Measurements from ENCODE around the gene ATP1A1. TPM values are rescaled to one million over a fixed set of nuclear protein-coding genes. Genes with fewer than 3 reads are reported as not detected.

Gene ATP1A1
- total and polyA plus RNA-seq, 9 of the 15 experiments (the other 6 are each of a cell fraction or from before 2014, with no cell fraction given), result 99.3 to 513 (median 234) TPM

DNA sequence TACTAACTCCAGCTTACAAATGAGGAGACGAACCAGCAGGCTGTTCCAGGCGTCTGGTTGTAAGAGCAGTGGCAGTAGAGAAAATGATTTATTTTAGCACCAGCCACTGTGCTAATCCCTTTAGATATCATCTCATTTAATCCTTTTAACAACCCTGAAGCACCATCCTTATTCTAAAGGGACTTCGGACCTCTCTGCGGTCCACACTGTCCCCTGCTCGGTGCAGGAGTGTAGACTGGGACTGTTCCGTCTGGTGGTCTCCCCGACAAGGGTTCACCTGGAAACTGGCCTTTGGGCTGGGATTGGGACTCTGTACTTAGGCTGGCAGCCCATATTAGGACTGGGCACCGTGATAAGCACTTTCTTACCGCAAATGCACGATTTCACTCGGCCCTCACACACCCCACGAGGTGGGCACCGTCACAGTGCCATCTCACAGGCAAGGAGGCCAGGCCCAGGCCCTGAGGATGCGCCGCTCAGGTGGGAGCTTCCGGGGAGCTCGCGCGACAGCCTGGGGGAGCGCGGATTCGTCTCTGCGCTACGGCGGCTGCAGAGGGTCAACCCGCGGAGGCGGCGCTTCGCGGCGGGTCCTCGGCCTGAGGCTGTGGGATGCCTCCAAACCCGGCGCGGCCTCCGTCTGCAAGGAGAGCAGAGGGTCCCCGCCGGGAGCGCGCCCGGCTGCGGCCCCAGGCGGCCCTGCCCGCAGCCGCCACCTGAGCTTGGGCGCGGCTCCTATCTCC lies 45.2 kb downstream of the ATP1A1 start (continued):
- TF ChIP-seq COPS2 (conservative IDR thresholded peaks at IDR 0.05) (no peak), SNAPC5 (CRISPR knock-in tag; IDR thresholded peaks at IDR 0.05) (no peak), ZNF696 (CRISPR knock-in tag; conservative IDR thresholded peaks at IDR 0.05) (no peak), RNF219 (CRISPR knock-in tag; IDR thresholded peaks at IDR 0.05) (no peak), TRIM25 (IDR thresholded peaks at IDR 0.05; ENCODE audit: borderline replicate concordance) (no peak), GTF2A2 (tag; IDR thresholded peaks at IDR 0.05) (no peak), ZNF717 (CRISPR knock-in tag; IDR thresholded peaks at IDR 0.05) (no peak), ATF4 (CRISPR knock-in tag; IDR thresholded peaks at IDR 0.05) (no peak), ZKSCAN3 (CRISPR knock-in tag; IDR thresholded peaks at IDR 0.05) (no peak), STAT5A (IDR thresholded peaks at IDR 0.05; ENCODE audit: borderline replicate concordance, low read length) (no peak)
- TF ChIP-seq, protein P1, sequence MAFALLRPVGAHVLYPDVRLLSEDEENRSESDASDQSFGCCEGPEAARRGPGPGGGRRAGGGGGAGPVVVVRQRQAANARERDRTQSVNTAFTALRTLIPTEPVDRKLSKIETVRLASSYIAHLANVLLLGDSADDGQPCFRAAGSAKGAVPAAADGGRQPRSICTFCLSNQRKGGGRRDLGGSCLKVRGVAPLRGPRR (CRISPR knock-in tag; IDR thresholded peaks at IDR 0.05), result peak; percentile 22; the same call in 1 of the 2 replicates
- TF ChIP-seq, protein P2, sequence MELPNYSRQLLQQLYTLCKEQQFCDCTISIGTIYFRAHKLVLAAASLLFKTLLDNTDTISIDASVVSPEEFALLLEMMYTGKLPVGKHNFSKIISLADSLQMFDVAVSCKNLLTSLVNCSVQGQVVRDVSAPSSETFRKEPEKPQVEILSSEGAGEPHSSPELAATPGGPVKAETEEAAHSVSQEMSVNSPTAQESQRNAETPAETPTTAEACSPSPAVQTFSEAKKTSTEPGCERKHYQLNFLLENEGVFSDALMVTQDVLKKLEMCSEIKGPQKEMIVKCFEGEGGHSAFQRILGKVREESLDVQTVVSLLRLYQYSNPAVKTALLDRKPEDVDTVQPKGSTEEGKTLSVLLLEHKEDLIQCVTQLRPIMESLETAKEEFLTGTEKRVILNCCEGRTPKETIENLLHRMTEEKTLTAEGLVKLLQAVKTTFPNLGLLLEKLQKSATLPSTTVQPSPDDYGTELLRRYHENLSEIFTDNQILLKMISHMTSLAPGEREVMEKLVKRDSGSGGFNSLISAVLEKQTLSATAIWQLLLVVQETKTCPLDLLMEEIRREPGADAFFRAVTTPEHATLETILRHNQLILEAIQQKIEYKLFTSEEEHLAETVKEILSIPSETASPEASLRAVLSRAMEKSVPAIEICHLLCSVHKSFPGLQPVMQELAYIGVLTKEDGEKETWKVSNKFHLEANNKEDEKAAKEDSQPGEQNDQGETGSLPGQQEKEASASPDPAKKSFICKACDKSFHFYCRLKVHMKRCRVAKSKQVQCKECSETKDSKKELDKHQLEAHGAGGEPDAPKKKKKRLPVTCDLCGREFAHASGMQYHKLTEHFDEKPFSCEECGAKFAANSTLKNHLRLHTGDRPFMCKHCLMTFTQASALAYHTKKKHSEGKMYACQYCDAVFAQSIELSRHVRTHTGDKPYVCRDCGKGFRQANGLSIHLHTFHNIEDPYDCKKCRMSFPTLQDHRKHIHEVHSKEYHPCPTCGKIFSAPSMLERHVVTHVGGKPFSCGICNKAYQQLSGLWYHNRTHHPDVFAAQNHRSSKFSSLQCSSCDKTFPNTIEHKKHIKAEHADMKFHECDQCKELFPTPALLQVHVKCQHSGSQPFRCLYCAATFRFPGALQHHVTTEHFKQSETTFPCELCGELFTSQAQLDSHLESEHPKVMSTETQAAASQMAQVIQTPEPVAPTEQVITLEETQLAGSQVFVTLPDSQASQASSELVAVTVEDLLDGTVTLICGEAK (IDR thresholded peaks at IDR 0.05), result peak; percentile 57; the same call in 1 of the 2 replicates
- TF ChIP-seq, protein P2 (CRISPR knock-in tag; IDR thresholded peaks at IDR 0.05), result no peak
